Bladder microvascular endothelial cell (primary cell): ENCODE results near the gene RUFY4. TPM values are rescaled to one million over a fixed set of nuclear protein-coding genes. Genes with fewer than 3 reads are reported as not detected.

Experiments used
- total RNA-seq: library from RNA; depleted of rRNA; stranded (reverse); fragments of >200 nt; gene quantifications from 2 replicates; pipeline ENCODE4 v1.2.3, GENCODE V29; 2014

Gene RUFY4
- total RNA-seq: not detected in 2 replicates

GRCh38 chr2:218068721-218069334 lies at the start of gene RUFY4:
Gene RUFY4, plus strand, starts transcription at chr2:218069253. Its CDS starts 1,353 bp downstream, at chr2:218070606.

DNA sequence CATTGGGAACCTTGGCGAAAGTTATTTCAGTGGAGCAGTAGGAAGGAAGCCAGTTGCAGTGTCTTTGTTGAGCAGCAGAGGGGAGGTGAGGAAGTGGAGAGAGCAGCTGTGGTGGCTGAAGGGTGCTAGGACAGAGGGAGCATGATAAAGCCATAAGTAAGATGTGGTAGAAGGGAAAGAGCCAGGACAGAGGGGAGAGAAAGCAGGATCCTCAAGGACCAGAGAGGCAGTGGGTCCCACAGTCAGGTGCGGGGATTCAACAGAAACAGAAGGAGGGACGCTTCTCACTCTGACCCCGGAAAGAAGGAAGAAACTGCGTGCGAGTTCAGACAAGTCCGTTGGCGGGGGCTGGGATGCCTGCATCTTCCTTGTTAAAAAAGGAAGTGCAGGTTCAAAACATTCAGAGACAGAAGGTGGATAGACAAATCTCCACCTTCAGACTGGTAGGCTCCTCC lies 56.6 kb downstream of the RUFY4 start, which contains the start of gene CXCR2:
Gene CXCR2, plus strand, starts transcription at position 403 of the 455 bp plus-strand sequence. CDS start 8,774 bp downstream, outside the sequence.

Other genes with a start within 250 kb of the RUFY4 start
- 15.7 and 76.7 TPM in 2 replicates for gene TNS1, start 66.3 kb upstream of the RUFY4 start, total RNA-seq
- gene CXCR2, start 56.8 kb downstream of the RUFY4 start, total RNA-seq: not detected in 2 replicates
- not detected in 2 replicates for gene CXCR1, start 97.7 kb downstream of the RUFY4 start, total RNA-seq
- 297 and 314 TPM in 2 replicates for gene ARPC2, start 147.9 kb downstream of the RUFY4 start, total RNA-seq
- 0.06 and 0.16 TPM in 2 replicates for gene GPBAR1, start 191.8 kb downstream of the RUFY4 start, total RNA-seq
- 132 and 186 TPM in 2 replicates for gene AAMP, start 200.9 kb downstream of the RUFY4 start, total RNA-seq
- 24.0 and 36.1 TPM in 2 replicates for gene PNKD, start 201.3 kb downstream of the RUFY4 start, total RNA-seq
- 89.4 and 184 TPM in 2 replicates for gene TMBIM1, start 223.2 kb downstream of the RUFY4 start, total RNA-seq